Activated CD4-positive, alpha-beta T cell treated with anti-CD3 and anti-CD28 coated beads, Interleukin-2, Interleukin-6, amounts not matched to agents 100 ng/mL and 50 ng/mL, durations not matched to agents 16 hours and 8 hours (primary cell): ENCODE data around the gene FAM25G.

ENCODE experiments used
- DNase-seq: peaks from one replicate; pipeline ENCODE4 v3.0.0-alpha.2; 2020

The FAM25G gene

DNA sequence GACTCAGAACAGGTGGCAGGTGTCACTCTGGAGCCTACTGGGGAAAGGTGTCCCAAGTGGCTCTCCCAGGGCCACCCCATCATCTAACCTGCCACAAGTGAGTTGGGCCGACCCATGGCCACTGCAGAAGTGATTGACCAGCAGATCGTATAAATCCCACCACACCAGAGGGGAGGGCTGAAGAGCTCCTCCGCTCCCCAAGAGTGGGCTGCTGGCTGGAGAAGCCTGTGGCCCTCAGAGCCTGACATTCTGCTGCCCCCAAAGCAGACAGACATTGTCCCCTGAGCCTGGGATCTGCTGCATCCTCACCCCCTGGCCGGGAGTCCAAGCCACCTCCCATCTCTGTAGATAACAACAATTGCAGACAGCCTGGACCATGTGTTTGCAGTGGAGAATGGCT is 44.3 kb downstream of the FAM25G start:
- DNase-seq = no peak

DNA sequence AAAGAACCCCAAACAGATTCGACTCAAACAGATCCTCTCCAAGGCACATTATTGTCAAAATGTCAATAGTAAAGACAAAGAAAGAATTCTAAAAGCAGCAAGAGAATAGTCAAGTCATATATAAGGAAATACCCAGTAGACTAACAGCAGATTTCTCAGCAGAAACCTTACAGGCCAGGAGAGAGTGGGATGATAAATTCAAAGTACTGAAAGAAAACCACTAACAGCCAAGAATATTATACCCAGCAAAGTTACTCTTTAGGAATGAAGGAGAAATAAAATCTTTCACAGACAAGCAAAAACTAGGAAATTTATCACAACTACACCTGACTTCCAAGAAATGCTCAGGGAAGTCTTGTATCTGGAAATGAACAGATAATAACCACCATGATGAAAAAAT is 45.8 kb downstream of the FAM25G start:
- no peak for DNase-seq

DNA sequence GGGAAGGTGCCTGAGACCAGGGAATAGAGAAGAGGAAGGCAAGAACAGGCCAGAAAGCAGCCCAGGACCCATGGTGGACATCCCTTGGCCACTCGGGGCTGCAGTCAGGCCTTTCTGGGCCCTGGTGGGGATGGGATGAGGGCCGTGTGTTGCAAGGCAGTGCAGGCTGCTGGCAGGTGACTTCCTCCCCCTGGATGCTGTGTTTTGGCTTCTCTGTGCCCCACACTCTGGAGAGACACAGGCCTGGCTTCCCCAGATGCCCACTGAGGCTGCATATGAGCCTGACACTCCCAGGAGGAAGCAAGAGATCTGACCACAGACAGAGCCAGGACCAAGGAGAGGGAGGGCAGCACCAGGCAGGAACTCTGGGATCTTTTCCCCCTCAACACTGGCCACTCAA is 47.5 kb downstream of the FAM25G start:
- no peak for DNase-seq

DNA sequence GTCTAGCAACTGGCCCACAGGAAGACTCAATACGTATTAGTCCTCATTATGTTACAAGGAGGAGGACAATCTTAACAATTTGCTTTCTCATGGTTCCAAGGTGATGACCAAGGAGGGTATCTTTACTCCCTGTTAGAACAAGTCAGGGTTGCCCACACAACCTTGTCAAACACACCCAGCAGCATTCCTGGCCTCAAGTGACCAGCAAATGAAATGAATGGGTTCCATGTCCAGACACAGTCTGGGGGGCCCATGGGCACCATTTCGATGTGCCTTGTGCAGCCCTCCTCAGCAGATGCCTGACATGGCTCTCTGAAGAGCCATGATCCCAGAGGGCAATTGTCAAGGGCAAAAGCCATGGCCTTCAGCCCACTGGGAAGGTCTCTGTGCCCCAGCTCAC is 48.4 kb downstream of the FAM25G start:
- no peak for DNase-seq

DNA sequence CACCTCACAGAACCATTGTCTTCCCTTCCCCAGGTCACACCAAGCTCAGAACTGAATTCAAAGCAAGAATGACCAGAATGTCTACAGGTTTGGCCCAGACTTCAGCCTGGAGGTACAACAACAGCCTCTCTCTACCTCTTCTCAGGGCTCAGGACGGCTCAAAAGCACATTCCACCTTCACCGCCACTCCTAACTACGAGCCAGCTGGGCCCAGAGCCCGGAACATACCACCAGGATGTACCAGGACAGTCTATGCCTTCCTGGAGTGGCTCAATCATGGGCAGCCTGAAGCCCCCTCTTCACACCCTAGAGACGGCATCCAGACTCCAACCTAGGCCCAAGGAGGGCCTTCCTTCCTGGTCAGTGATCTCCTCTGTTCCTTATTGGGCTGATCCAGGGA is 49.1 kb downstream of the FAM25G start:
- no peak for DNase-seq

DNA sequence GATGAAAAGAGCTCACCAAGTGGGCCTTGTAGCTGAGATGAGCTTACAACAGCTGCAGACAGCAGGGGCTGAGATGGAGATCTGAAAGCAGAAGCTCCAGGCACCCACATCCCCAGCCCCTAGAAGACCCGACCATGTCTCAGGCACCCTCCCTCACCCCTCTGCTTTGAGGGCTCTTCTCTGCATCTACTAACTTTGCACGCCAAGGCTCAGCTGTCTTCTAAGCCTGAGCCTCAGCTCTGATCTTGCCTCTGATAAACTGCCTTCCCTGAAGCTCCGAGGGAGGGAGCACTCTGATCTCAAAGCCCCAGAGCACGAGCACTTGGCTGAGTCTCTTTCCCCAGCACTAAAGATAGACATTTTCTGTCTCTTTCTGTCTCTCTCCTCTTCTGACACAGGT is 49.6 kb downstream of the FAM25G start:
- no peak for DNase-seq

DNA sequence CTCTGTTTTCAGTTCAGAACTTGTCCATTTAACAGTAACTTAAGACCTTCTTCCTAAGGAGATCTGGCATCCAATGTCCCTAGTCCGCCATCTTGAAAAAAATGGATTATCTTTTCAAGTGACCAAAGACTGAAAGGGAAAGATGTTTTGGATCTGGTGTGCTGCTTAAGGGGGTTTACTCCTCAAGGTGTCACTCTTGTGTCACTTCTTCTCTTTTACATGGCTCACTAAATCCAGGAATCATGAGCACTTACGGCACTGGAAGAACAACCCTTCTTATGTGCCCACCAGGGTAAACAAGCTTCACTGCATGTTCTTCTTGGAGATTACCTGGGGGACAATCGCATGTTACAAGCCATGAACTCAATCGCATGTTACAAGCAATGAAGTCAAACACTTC is 51.3 kb downstream of the FAM25G start:
- DNase-seq = no peak

DNA sequence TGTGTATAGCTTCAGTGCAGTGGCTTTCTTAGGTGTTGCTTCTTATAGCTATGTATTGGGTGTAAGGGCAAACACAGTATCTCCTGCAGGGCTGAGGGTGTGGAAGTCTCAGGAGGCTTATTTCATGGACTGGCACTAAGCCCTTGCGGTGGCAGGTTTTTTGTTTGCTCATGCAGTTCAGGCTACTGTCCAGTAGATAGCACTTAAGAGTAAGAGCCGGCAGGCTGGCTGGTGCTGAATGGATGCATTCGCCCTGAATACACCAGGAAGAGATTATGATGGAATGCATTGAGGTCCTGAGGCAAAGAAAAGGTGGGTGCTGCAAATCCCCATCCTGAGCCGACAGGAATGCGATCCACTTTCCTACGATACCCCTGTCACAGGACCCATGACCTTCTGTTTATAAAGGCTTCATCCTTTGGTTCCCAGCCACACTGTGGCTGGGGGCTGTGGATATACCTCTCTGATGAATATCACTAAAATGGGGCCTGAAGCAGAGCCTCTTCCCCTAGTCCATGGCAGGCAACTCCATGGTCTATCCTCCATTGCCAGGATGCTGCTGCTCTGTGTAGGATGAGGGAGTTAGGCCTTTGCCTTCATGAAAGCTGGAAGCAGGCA is 52.5 kb downstream of the FAM25G start:
- no peak for DNase-seq
